Lower leg skin (tissue), 4 donors: ENCODE results near the gene AMN. TPM values are rescaled to one million over a fixed set of nuclear protein-coding genes. Genes with fewer than 3 reads are reported as not detected.

Experiments
- DNase-seq, 2 donors: peaks; one replicate each; pipeline ENCODE4 v3.0.0-alpha.2; 2019; ENCODE audit warnings: low spot score in 2 of 2
- H3K4me3 ChIP-seq: fragments of 200-600 bp; sonication (generic); 2 replicates; pipeline ENCODE4 v1.5.1; 2017; ENCODE audit warnings: mild to moderate bottlenecking, low read depth; ENCODE audit not compliant: poor library complexity, severe bottlenecking
- POLR2A ChIP-seq, 2 donors: fragments of 450-650 bp; IDR thresholded peaks; one replicate each; pipeline ENCODE4 v1.6.1; 2016 to 2017; ENCODE audit warnings: antibody characterized with exemption in 2 of 2, mild to moderate bottlenecking in 1 of 2, moderate library complexity in 1 of 2
- WGBS, 2 donors: methylation state at CpG; one replicate each; pipeline ENCODE4 v1.1.5; 2018; 5-methylcytosine and 5-hydroxymethylcytosine counted together
- intact Hi-C: fragments of 100-400 bp; cut with DNase I; formaldehyde crosslinking; loops from one replicate; pipeline ENCODE4 v1.15.0; 2023; ENCODE audit warnings: low total_unique reads
- total RNA-seq, 4 donors: library from RNA; depleted of rRNA; stranded (reverse); fragments of >200 nt; gene quantifications; one replicate each; pipeline ENCODE4 v1.1.0, GENCODE V29; 2016
- TF ChIP-seq, protein P1 (sequence below), 3 donors: fragments of 450-650 bp; IDR thresholded peaks; one replicate each; pipeline ENCODE4 v1.5.1; 2016; ENCODE audit warnings: antibody characterized with exemption in 3 of 3, mild to moderate bottlenecking in 3 of 3, moderate library complexity in 2 of 3

AMN gene
- total RNA-seq, 4 donors from 2014 or later, result 21.5 to 29.1 (median 24.1) TPM

DNA sequence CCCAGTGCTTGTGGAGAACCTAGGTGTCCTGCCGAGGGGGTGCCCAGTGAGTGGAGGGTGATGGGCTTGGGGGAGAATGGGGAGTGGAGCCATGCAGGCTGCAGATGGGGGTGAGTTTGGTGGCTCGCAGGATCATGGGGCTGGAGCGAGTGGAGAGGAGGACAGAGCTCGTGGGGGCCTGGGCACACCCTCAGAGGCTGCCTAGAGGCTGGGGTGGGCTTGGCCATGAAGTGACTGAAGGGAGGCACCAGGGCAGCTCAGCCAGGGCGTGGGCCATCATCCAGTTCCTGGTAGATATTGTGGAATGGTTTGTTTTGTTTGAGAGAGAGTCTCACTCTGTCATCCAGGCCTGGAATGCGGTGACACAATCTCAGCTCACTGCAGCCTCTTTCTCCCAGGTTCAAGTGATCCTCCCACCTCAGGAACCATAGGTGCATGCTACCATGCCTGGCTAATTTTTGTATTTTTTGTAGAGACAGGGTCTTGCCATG, 43.4 kb upstream of the AMN start:
- DNase-seq, result peak in 1 of 2 donors; percentile 70
- intact Hi-C loops, result no loop called here
- no peak overlapping the region for H3K4me3 ChIP-seq
- WGBS, 2 donors, result 89 to 95% methylated on average over 6 of the region's 6 CpGs
- TF ChIP-seq, protein P1, sequence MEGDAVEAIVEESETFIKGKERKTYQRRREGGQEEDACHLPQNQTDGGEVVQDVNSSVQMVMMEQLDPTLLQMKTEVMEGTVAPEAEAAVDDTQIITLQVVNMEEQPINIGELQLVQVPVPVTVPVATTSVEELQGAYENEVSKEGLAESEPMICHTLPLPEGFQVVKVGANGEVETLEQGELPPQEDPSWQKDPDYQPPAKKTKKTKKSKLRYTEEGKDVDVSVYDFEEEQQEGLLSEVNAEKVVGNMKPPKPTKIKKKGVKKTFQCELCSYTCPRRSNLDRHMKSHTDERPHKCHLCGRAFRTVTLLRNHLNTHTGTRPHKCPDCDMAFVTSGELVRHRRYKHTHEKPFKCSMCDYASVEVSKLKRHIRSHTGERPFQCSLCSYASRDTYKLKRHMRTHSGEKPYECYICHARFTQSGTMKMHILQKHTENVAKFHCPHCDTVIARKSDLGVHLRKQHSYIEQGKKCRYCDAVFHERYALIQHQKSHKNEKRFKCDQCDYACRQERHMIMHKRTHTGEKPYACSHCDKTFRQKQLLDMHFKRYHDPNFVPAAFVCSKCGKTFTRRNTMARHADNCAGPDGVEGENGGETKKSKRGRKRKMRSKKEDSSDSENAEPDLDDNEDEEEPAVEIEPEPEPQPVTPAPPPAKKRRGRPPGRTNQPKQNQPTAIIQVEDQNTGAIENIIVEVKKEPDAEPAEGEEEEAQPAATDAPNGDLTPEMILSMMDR (IDR thresholded peaks at IDR 0.05), result no peak
- TF ChIP-seq POLR2A (IDR thresholded peaks at IDR 0.05), result no peak

DNA sequence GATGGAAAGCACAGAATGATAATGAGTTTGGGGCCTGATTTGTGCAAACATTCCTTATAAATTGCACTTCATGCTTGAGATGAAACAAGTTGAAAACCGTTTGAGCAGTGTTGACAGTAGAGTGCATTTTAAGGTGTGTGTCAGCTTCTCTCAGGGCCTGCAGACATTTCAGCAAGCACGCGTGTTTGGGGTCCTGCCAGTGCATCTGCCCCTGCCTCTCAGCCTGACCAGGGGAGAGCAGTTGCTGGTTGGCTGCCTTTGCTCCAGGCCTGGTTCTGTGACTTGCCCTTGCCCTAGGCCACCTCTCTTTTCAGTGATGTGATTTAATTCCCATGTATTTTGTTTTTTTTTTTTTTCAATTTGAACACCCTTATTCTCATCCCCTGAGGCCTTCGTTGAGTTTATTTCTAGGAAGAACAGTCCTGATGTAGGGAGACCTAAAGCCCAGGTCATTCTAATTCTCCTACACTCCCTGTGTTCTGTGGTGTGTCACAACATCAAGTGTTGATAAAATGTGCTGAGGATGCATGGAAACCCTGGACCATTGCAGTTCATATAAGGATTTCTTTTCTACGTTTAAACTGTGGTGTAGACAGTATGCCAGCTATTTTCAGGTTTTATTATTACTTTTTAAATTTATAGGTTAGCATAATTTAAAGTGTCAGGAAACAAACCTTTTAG, 40.1 kb upstream of the AMN start:
- intact Hi-C loops, result no loop called here
- TF ChIP-seq POLR2A (IDR thresholded peaks at IDR 0.05), result no peak
- TF ChIP-seq, protein P1 (IDR thresholded peaks at IDR 0.05), result no peak
- peak in 1 of 2 donors; percentile 71 for DNase-seq
- H3K4me3 ChIP-seq, result no peak overlapping the region
- 54 to 70% methylated on average over 5 of the region's 5 CpGs for WGBS, 2 donors

DNA sequence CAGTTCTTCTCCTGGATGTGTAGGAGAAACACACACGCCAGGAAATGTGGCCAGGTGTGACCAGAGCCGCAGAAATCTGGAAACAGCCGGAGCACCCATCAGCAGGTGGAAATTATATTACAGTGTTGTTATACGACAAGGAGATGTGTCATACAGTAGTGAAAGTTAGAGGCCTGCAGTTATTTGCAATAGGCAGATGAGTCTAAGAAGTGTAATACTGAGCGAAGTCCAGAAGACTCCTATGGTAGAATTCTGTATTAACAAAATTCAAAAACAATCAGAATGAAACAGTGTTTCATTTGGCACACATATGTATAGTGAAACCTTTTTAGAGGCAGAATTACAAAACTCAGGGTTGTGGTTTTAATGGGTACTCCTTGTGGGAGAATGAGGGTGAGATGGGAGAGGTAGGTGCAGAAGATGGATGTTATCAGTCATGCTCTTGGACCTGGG, 39.3 kb upstream of the AMN start:
- no peak for TF ChIP-seq POLR2A (IDR thresholded peaks at IDR 0.05)
- TF ChIP-seq, protein P1 (IDR thresholded peaks at IDR 0.05), result no peak
- peak in 1 of 2 donors; percentile 9 for DNase-seq
- intact Hi-C loops, result no loop called here
- H3K4me3 ChIP-seq, result no peak overlapping the region
- 89 to 92% methylated on average over 5 of the region's 5 CpGs for WGBS, 2 donors

DNA sequence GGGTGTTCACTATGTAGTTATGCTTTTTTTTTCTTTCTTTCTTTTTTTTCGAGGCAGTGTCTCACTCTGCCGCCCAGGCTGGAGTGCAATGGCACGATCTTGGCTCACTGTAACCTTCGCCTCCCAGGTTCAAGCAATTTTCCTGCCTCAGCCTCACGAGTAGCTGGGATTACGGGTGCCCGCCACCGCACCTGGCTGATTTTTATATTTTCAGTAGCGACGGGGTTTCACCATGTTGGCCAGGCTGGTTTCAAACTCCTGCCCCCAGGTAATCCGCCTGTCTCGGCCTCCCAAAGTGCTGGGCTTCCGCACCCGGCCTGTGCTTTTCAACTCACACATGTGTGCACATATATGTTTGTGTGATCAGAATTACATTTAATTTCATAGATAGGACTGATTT, 38.9 kb upstream of the AMN start:
- no peak for TF ChIP-seq POLR2A (IDR thresholded peaks at IDR 0.05)
- TF ChIP-seq, protein P1 (IDR thresholded peaks at IDR 0.05), result no peak
- intact Hi-C loops, result no loop called here
- WGBS, 2 donors, result 95 to 96% methylated on average over 14 of the region's 14 CpGs
- no peak overlapping the region for H3K4me3 ChIP-seq
- DNase-seq, result peak in 1 of 2 donors; percentile 53

DNA sequence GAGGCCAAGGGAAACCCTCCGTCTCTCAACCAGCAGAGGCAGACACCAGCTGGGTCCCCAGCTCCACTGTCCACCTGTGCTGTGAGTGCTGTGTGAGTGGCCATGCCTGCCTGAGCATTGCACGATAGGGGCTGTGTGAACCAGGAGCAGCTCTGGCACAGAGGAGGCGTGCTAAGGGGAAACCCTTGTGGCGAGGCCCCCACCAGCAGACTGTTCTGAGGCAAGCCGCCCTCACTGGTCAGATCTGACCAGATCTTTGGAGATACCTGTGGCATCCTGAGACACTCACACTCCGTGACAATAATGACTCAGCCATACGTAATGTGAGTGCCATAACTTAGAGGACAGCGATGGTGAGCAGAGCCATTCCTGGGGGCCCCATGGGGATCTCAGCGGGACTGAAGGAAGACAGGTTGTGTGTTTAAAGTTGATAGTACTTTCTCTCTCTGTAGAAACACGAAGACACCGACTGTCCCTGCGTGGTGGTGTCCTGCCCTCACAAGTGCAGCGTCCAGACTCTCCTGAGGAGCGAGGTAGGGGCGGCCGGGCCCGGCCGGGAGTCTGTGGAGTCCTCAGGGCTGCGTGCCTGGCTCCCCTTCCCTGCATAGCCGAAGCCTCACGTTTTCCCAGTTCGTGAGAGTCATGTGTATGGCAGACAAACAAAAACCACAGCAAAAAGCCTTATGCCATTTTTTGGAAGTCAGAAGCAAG, 36.6 kb upstream of the AMN start:
- no peak for TF ChIP-seq POLR2A (IDR thresholded peaks at IDR 0.05)
- TF ChIP-seq, protein P1 (IDR thresholded peaks at IDR 0.05), result no peak
- intact Hi-C loops, result no loop called here
- DNase-seq, result no peak
- H3K4me3 ChIP-seq, result no peak overlapping the region
- 97 to 98% methylated on average over 21 to 22 of the region's 22 CpGs for WGBS, 2 donors
